ENCODE measurements around the gene NPAS2.

Gene NPAS2

GRCh38 chr2:100964681-100965169 lies 144.8 kb downstream of the NPAS2 start:
- Histone ChIP-seq H3K79me2 (ENCODE audit: control insufficient read depth, insufficient read depth, low read length) (no peaks in the 10 kb centered on the region), H3K4me2 (ENCODE audit: low read length) (no peak overlapping the region), H3K9ac (ENCODE audit: low read length) (no peak overlapping the region), H3K23ac (ENCODE audit: low read length) (no peak overlapping the region), H3K36me3 (ENCODE audit: control insufficient read depth, insufficient read depth, low read length) (no peaks in the 10 kb centered on the region), H3K4me1 (ENCODE audit: control insufficient read depth, low read depth, low read length) (no peaks in the 10 kb centered on the region), H3K56ac (ENCODE audit: low read length) (no peak overlapping the region), H2AK5ac (ENCODE audit: low read length) (no peak overlapping the region), H3K4me3 (ENCODE audit: low read length) (no peak overlapping the region), H3K79me1 (ENCODE audit: low read length) (no peaks in the 10 kb centered on the region), H2BK5ac (ENCODE audit: low read length) (no peak overlapping the region), H4K5ac (ENCODE audit: low read length) (no peak overlapping the region), H3K27me3 (ENCODE audit: insufficient read depth, low read length, poor library complexity) (no peaks in the 10 kb centered on the region), H4K8ac (ENCODE audit: low read depth, low read length) (no peak overlapping the region), H2BK120ac (ENCODE audit: low read depth, low read length) (no peak overlapping the region), H3K18ac (ENCODE audit: low read length) (no peak overlapping the region), H2BK15ac (replicated peaks; ENCODE audit: low read depth) (no peak overlapping the region), H3K27ac (ENCODE audit: low read depth, low read length) (no peak overlapping the region), H3K4ac (ENCODE audit: low read depth, low read length) (no peak overlapping the region)
- no CpG with 5 or more reads among the region's 11 CpGs for WGBS (ENCODE audit: extremely low coverage, insufficient coverage, low lambda C conversion rate)
- no peak for DNase-seq

GRCh38 chr2:100965596-100965995 lies 145.7 kb downstream of the NPAS2 start:
- no peak overlapping the region for H4K8ac ChIP-seq (ENCODE audit: low read depth, low read length)
- WGBS (ENCODE audit: extremely low coverage, insufficient coverage, low lambda C conversion rate), result no CpG with 5 or more reads among the region's 5 CpGs
- H2BK15ac ChIP-seq (replicated peaks; ENCODE audit: low read depth), result no peak overlapping the region
- H3K18ac ChIP-seq (ENCODE audit: low read length), result no peak overlapping the region
- no peak overlapping the region for H3K27ac ChIP-seq (ENCODE audit: low read depth, low read length)
- H3K4me3 ChIP-seq (ENCODE audit: low read length), result no peak overlapping the region
- no peaks in the 10 kb centered on the region for H3K27me3 ChIP-seq (ENCODE audit: insufficient read depth, low read length, poor library complexity)
- H3K4me2 ChIP-seq (ENCODE audit: low read length), result no peak overlapping the region
- H3K79me1 ChIP-seq (ENCODE audit: low read length), result no peaks in the 10 kb centered on the region
- no peak overlapping the region for H3K9ac ChIP-seq (ENCODE audit: low read length)
- H3K36me3 ChIP-seq (ENCODE audit: control insufficient read depth, insufficient read depth, low read length), result no peaks in the 10 kb centered on the region
- no peak overlapping the region for H3K56ac ChIP-seq (ENCODE audit: low read length)
- no peaks in the 10 kb centered on the region for H3K79me2 ChIP-seq (ENCODE audit: control insufficient read depth, insufficient read depth, low read length)
- no peak for DNase-seq
- no peak overlapping the region for H2BK5ac ChIP-seq (ENCODE audit: low read length)
- H3K4ac ChIP-seq (ENCODE audit: low read depth, low read length), result no peak overlapping the region
- H3K23ac ChIP-seq (ENCODE audit: low read length), result no peak overlapping the region
- H3K4me1 ChIP-seq (ENCODE audit: control insufficient read depth, low read depth, low read length), result no peaks in the 10 kb centered on the region
- no peak overlapping the region for H2BK120ac ChIP-seq (ENCODE audit: low read depth, low read length)
- H2AK5ac ChIP-seq (ENCODE audit: low read length), result no peak overlapping the region
- no peak overlapping the region for H4K5ac ChIP-seq (ENCODE audit: low read length)

GRCh38 chr2:100967716-100968115 lies 147.8 kb downstream of the NPAS2 start:
- Histone ChIP-seq H2BK15ac (replicated peaks; ENCODE audit: low read depth) (no peak overlapping the region), H2AK5ac (ENCODE audit: low read length) (no peak overlapping the region), H3K4me3 (ENCODE audit: low read length) (no peak overlapping the region), H4K8ac (ENCODE audit: low read depth, low read length) (no peak overlapping the region), H3K4me2 (ENCODE audit: low read length) (no peak overlapping the region), H3K27ac (ENCODE audit: low read depth, low read length) (no peak overlapping the region), H2BK5ac (ENCODE audit: low read length) (no peak overlapping the region), H3K23ac (ENCODE audit: low read length) (no peak overlapping the region), H4K5ac (ENCODE audit: low read length) (no peak overlapping the region), H3K79me1 (ENCODE audit: low read length) (no peaks in the 10 kb centered on the region), H3K4me1 (ENCODE audit: control insufficient read depth, low read depth, low read length) (no peaks in the 10 kb centered on the region), H3K79me2 (ENCODE audit: control insufficient read depth, insufficient read depth, low read length) (no peaks in the 10 kb centered on the region), H3K9ac (ENCODE audit: low read length) (no peak overlapping the region), H3K36me3 (ENCODE audit: control insufficient read depth, insufficient read depth, low read length) (no peaks in the 10 kb centered on the region), H3K18ac (ENCODE audit: low read length) (no peak overlapping the region), H3K56ac (ENCODE audit: low read length) (no peak overlapping the region), H3K4ac (ENCODE audit: low read depth, low read length) (no peak overlapping the region), H2BK120ac (ENCODE audit: low read depth, low read length) (no peak overlapping the region), H3K27me3 (ENCODE audit: insufficient read depth, low read length, poor library complexity) (no peaks in the 10 kb centered on the region)
- WGBS (ENCODE audit: extremely low coverage, insufficient coverage, low lambda C conversion rate), result no CpG with 5 or more reads among the region's 8 CpGs
- DNase-seq, result no peak

- no peak overlapping the region for H4K8ac ChIP-seq (ENCODE audit: low read depth, low read length)
- H3K9ac ChIP-seq (ENCODE audit: low read length), result no peak overlapping the region
- no peak overlapping the region for H2AK5ac ChIP-seq (ENCODE audit: low read length)
- no peak overlapping the region for H4K5ac ChIP-seq (ENCODE audit: low read length)
- H3K36me3 ChIP-seq (ENCODE audit: control insufficient read depth, insufficient read depth, low read length), result no peaks in the 10 kb centered on the region
- no peak overlapping the region for H3K23ac ChIP-seq (ENCODE audit: low read length)
- no peak overlapping the region for H3K18ac ChIP-seq (ENCODE audit: low read length)
- H3K4me2 ChIP-seq (ENCODE audit: low read length), result no peak overlapping the region
- H3K4me3 ChIP-seq (ENCODE audit: low read length), result no peak overlapping the region
- no peak overlapping the region for H2BK5ac ChIP-seq (ENCODE audit: low read length)
- H2BK120ac ChIP-seq (ENCODE audit: low read depth, low read length), result no peak overlapping the region
- H3K79me2 ChIP-seq (ENCODE audit: control insufficient read depth, insufficient read depth, low read length), result no peaks in the 10 kb centered on the region
- no peaks in the 10 kb centered on the region for H3K4me1 ChIP-seq (ENCODE audit: control insufficient read depth, low read depth, low read length)
- H3K56ac ChIP-seq (ENCODE audit: low read length), result no peak overlapping the region
- H3K4ac ChIP-seq (ENCODE audit: low read depth, low read length), result no peak overlapping the region
- no peak for DNase-seq
- no CpG with 5 or more reads among the region's 28 CpGs for WGBS (ENCODE audit: extremely low coverage, insufficient coverage, low lambda C conversion rate)
- no peak overlapping the region for H2BK15ac ChIP-seq (replicated peaks; ENCODE audit: low read depth)
- no peaks in the 10 kb centered on the region for H3K79me1 ChIP-seq (ENCODE audit: low read length)
- no peaks in the 10 kb centered on the region for H3K27me3 ChIP-seq (ENCODE audit: insufficient read depth, low read length, poor library complexity)
- no peak overlapping the region for H3K27ac ChIP-seq (ENCODE audit: low read depth, low read length)
Measured at GRCh38 chr2:100968146-100969145, 148.5 kb downstream of the NPAS2 start.

GRCh38 chr2:100969998-100970397 lies 150.1 kb downstream of the NPAS2 start:
- Histone ChIP-seq H2AK5ac (ENCODE audit: low read length) (no peak overlapping the region), H4K5ac (ENCODE audit: low read length) (no peak overlapping the region), H3K4me1 (ENCODE audit: control insufficient read depth, low read depth, low read length) (no peaks in the 10 kb centered on the region), H3K9ac (ENCODE audit: low read length) (no peak overlapping the region), H2BK5ac (ENCODE audit: low read length) (no peak overlapping the region), H2BK120ac (ENCODE audit: low read depth, low read length) (no peak overlapping the region), H3K4me3 (ENCODE audit: low read length) (no peak overlapping the region), H3K18ac (ENCODE audit: low read length) (no peak overlapping the region), H3K23ac (ENCODE audit: low read length) (no peak overlapping the region), H3K79me2 (ENCODE audit: control insufficient read depth, insufficient read depth, low read length) (no peaks in the 10 kb centered on the region), H3K4me2 (ENCODE audit: low read length) (no peak overlapping the region), H3K4ac (ENCODE audit: low read depth, low read length) (no peak overlapping the region), H3K79me1 (ENCODE audit: low read length) (no peaks in the 10 kb centered on the region), H2BK15ac (replicated peaks; ENCODE audit: low read depth) (no peak overlapping the region), H3K56ac (ENCODE audit: low read length) (no peak overlapping the region), H3K27ac (ENCODE audit: low read depth, low read length) (no peak overlapping the region), H3K36me3 (ENCODE audit: control insufficient read depth, insufficient read depth, low read length) (no peaks in the 10 kb centered on the region), H3K27me3 (ENCODE audit: insufficient read depth, low read length, poor library complexity) (no peaks in the 10 kb centered on the region), H4K8ac (ENCODE audit: low read depth, low read length) (no peak overlapping the region)
- no peak for DNase-seq
- no CpG with 5 or more reads among the region's 7 CpGs for WGBS (ENCODE audit: extremely low coverage, insufficient coverage, low lambda C conversion rate)

Measured in mesendoderm (in vitro differentiated cells).